Skeletal muscle satellite cell (primary cell): Measurements from ENCODE around the gene CBX2. TPM values are rescaled to one million over a fixed set of nuclear protein-coding genes. Genes with fewer than 3 reads are reported as not detected.

ENCODE experiments used
- H3K27me3 ChIP-seq: 2 replicates; pipeline ENCODE4 v1.7.0; 2013; ENCODE audit warnings: low read length; ENCODE audit not compliant: control insufficient read depth, insufficient read depth
- H3K36me3 ChIP-seq: 2 replicates; pipeline ENCODE4 v1.7.0; 2013; ENCODE audit warnings: mild to moderate bottlenecking, control low read depth, low read length; ENCODE audit not compliant: insufficient read depth
- H3K4me1 ChIP-seq: 2 replicates; pipeline ENCODE4 v1.7.0; 2013; ENCODE audit warnings: low read length; ENCODE audit not compliant: control insufficient read depth, insufficient read depth
- H3K4me2 ChIP-seq: 2 replicates; pipeline ENCODE4 v1.7.0; 2013; ENCODE audit warnings: mild to moderate bottlenecking, low read length
- H3K4me3 ChIP-seq: 2 replicates; pipeline ENCODE4 v1.7.0; 2013; ENCODE audit warnings: low read length
- H3K9ac ChIP-seq: 2 replicates; pipeline ENCODE4 v1.7.0; 2013; ENCODE audit warnings: mild to moderate bottlenecking, low read depth, low read length, moderate library complexity
- H3K9me3 ChIP-seq: replicated peaks from 2 replicates; pipeline ENCODE4 v1.7.0; 2013; ENCODE audit warnings: mild to moderate bottlenecking, control low read depth, low read length
- total RNA-seq: library from RNA; depleted of rRNA; stranded (reverse); fragments of >200 nt; gene quantifications from 2 replicates; pipeline ENCODE4 v1.2.3, GENCODE V29; 2012; rRNA removed

Gene CBX2
- total RNA-seq: 1.8 and 2.4 TPM in 2 replicates

- Histone ChIP-seq H3K27me3 (peaks cover 45% of the 10 kb centered on the region), H3K4me2 (peak within 1 kb of the TSS; percentile 80), H3K9me3 (no peaks in the 10 kb centered on the region), H3K4me1 (peaks cover 15% of the 10 kb centered on the region), H3K4me3 (peak within 1 kb of the TSS; percentile 80), H3K36me3 (no peaks in the 10 kb centered on the region), H3K9ac (peak within 1 kb of the TSS; percentile 71)
These were observed at the start of gene CBX2 for GRCh38 chr17:79777894-79778503. TSS of gene CBX2 (plus strand) at chr17:79778148. CDS start at chr17:79778236, 88 bp downstream.

DNA sequence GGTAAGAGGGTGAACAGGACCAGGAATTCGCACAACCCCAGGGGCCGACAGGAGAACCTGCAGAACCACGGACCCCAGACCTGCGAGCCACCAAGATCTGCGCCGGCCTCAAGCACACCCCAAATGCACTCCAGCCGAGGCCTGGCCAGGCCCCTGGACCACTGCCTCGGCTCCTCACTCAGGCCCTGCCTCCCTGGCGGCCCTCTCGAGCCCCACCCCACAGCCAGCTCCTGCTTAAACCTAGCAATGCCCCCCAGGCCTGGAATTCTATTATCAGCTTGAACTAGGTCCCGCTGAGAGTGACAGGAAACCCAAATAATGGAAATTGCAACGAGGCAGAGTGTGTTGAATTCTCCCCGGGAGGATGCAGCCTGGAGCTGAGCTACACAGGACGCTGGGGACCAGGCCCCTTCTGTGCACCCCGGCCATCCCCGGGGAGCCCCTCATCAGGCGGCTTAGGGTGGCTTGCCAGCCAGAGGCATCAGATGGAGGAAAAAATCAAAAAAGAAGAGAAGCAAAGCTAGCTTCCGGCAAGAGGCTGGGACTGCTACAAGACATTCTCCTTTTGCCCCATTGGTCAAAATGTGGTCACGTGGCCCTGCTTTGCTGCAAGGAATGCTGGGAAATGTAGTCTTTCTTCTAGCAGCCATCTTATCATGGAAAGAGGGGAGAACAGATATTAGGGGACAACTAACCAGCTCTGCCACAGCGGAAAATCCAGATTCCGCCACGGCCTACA is 49.6 kb upstream of the CBX2 start:
- H3K27me3 ChIP-seq: peaks cover 3% of the 10 kb centered on the region
- H3K4me2 ChIP-seq: peak overlapping the region; percentile 42
- H3K9ac ChIP-seq: peak overlapping the region; percentile 24
- H3K36me3 ChIP-seq: no peaks in the 10 kb centered on the region
- H3K4me3 ChIP-seq: no peak overlapping the region
- no peaks in the 10 kb centered on the region for H3K4me1 ChIP-seq
- H3K9me3 ChIP-seq: no peaks in the 10 kb centered on the region

DNA sequence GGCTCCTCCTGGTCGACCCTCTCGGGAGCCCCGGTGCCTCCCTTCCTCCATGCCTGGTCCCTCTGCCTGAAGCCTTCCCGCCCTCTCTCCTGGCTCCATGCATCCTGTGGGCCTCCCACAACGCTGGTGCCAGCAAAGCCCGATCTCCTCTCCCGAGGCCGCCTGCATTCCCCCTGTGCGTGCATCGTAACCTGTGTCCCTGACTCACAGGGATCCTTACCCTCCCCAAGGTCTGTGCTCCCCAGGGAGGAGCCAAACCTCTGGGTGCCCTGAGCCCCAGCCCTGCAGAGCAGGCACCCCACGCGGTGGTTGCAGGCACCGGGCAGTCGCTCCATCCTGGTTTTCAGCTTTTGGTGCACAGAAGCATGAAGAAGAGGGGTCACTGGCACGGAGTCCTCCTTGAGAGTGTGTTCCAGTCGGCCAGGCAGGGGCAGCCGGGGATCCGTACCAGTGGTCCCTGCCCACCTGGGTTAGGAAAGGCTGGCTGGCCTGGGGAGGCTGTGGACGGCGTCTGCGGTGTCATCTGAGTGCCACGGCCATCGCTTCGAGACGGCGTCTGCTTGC is 49.0 kb upstream of the CBX2 start:
- Histone ChIP-seq H3K4me2 (peak overlapping the region; percentile 42), H3K27me3 (peaks cover 3% of the 10 kb centered on the region), H3K36me3 (no peaks in the 10 kb centered on the region), H3K4me3 (no peak overlapping the region), H3K9ac (no peak overlapping the region), H3K9me3 (no peaks in the 10 kb centered on the region), H3K4me1 (no peaks in the 10 kb centered on the region)

GRCh38 chr17:79729761-79730160 is 48.2 kb upstream of the CBX2 start:
- H3K4me1 ChIP-seq: no peaks in the 10 kb centered on the region
- no peaks in the 10 kb centered on the region for H3K9me3 ChIP-seq
- H3K4me2 ChIP-seq: no peak overlapping the region
- H3K27me3 ChIP-seq: peaks cover 3% of the 10 kb centered on the region
- H3K4me3 ChIP-seq: no peak overlapping the region
- no peaks in the 10 kb centered on the region for H3K36me3 ChIP-seq
- no peak overlapping the region for H3K9ac ChIP-seq

GRCh38 chr17:79730437-79730768 is 47.5 kb upstream of the CBX2 start:
- Histone ChIP-seq H3K4me1 (no peaks in the 10 kb centered on the region), H3K36me3 (no peaks in the 10 kb centered on the region), H3K4me2 (no peak overlapping the region), H3K4me3 (no peak overlapping the region), H3K9ac (no peak overlapping the region), H3K9me3 (no peaks in the 10 kb centered on the region), H3K27me3 (peaks cover 3% of the 10 kb centered on the region)

- Histone ChIP-seq H3K9ac (no peak within 1 kb of the TSS), H3K4me1 (no peaks in the 10 kb centered on the region), H3K4me2 (no peak within 1 kb of the TSS), H3K27me3 (peaks cover 3% of the 10 kb centered on the region), H3K9me3 (no peaks in the 10 kb centered on the region), H3K36me3 (no peaks in the 10 kb centered on the region), H3K4me3 (no peak within 1 kb of the TSS)
These were observed 47.0 kb upstream of the CBX2 start, which contains the start of gene ENPP7 for GRCh38 chr17:79730769-79731483. TSS of gene ENPP7 (plus strand) at chr17:79730943. CDS start at chr17:79731140, 197 bp downstream.

GRCh38 chr17:79732254-79732653 is 45.7 kb upstream of the CBX2 start:
- Histone ChIP-seq H3K4me3 (no peak overlapping the region), H3K9me3 (no peaks in the 10 kb centered on the region), H3K9ac (no peak overlapping the region), H3K27me3 (peaks cover 4% of the 10 kb centered on the region), H3K4me1 (no peaks in the 10 kb centered on the region), H3K4me2 (no peak overlapping the region), H3K36me3 (no peaks in the 10 kb centered on the region)

DNA sequence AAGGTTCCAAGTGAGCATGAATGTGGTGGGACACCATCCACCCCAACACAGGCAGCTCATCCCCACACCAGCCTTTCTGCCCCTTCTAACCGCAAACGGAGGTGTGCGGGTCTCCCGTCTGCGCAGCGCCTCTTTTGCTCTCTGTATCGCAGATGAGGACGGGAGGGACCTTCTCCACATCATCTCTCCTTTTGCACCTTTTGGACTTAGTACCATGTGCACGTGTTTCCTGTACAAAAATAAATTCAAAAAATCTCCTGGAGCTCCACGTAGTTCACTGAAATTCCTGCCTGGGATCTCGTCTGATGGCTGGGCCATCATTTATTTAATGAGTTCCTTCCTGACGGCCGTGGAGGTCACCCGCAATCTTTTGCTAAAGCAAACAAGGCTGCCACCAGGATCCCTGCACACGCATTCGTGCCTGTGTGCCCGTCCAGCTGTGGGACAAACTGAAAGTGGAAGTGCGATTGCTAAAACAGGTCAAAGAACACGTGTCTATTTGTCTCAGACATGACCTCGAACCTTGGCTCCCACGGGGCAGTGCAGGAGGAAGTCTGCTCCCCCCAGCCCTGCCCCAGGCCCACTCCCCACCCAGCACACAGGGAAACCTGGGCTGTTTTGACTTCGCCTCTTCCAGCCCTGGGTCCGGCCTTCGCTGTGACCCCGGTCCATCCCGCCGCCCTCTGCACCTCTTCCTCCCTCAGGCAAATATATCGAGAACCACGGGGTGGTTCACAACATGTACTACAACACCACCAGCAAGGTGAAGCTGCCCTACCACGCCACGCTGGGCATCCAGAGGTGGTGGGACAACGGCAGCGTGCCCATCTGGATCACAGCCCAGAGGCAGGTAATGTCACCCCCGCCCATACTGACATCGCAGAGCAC is 44.9 kb upstream of the CBX2 start:
- Histone ChIP-seq H3K36me3 (no peaks in the 10 kb centered on the region), H3K4me2 (peak overlapping the region; percentile 68), H3K9ac (no peak overlapping the region), H3K9me3 (no peaks in the 10 kb centered on the region), H3K4me1 (no peaks in the 10 kb centered on the region), H3K27me3 (peaks cover 11% of the 10 kb centered on the region), H3K4me3 (no peak overlapping the region)

GRCh38 chr17:79733692-79734070 is 44.3 kb upstream of the CBX2 start:
- Histone ChIP-seq H3K4me3 (no peak overlapping the region), H3K27me3 (peaks cover 16% of the 10 kb centered on the region), H3K36me3 (no peaks in the 10 kb centered on the region), H3K9ac (no peak overlapping the region), H3K4me1 (no peaks in the 10 kb centered on the region), H3K4me2 (no peak overlapping the region), H3K9me3 (no peaks in the 10 kb centered on the region)

GRCh38 chr17:79735096-79735495 is 42.9 kb upstream of the CBX2 start:
- Histone ChIP-seq H3K9me3 (no peaks in the 10 kb centered on the region), H3K4me2 (no peak overlapping the region), H3K4me3 (no peak overlapping the region), H3K27me3 (peaks cover 30% of the 10 kb centered on the region), H3K9ac (no peak overlapping the region), H3K36me3 (no peaks in the 10 kb centered on the region), H3K4me1 (no peaks in the 10 kb centered on the region)
